ENCODE results near the gene JAKMIP2. TPM values are rescaled to one million over a fixed set of nuclear protein-coding genes. Genes with fewer than 3 reads are reported as not detected.

The JAKMIP2 gene
- total and polyA plus RNA-seq, 2 experiments from 2014 or later, result 0.23 TPM; not detected in 1

DNA sequence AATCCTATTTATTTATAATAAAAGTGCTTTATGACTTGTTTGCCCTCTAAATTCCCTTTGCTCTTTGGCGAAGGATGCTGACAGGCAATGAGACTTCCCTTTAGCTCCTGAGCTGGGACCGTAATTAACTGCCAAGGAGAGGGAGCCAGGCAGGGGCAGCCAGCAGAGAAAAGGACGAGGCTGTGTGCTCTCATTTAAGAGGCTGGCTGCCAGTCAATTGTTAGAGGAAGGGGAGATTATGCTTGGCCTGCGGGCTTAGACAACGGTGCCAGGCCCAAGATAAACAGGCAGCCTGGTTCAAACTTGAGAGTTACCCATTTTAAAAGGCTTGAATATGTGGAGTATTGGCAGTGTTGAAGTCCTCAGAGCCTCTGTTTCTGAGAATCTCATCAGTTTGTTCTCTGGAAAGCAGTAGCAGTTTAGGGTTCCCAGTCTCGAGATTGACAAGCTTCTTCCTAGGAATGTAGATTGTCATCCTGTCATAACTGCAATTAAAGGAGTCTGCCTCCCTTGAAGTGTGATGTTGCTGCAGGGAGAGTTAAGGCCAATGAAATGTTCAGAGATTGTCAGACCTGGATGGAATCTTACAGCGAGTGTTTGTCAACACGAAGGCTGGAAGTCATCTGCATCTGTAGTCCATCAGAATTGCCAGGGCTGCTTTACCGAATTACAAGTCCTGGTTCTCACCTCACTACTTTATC is 113.2 kb downstream of the JAKMIP2 start:
- H3K79me2 ChIP-seq (ENCODE audit: insufficient read depth), result no peaks in the 10 kb centered on the region
- H3K9ac ChIP-seq, result no peak overlapping the region
- no peaks in the 10 kb centered on the region for H3K36me3 ChIP-seq (ENCODE audit: low read depth)
- no peaks in the 10 kb centered on the region for H3K9me2 ChIP-seq (ENCODE audit: insufficient read depth)
- no peak overlapping the region for H3K27ac ChIP-seq
- WGBS, 2 experiments (ENCODE audit: low coverage in 1 of 2, low lambda C conversion rate in 2 of 2, missing lambda C conversion rate in 2 of 2), result 7 to 9% methylated on average over 9 of the region's 9 CpGs
- H3F3A ChIP-seq (ENCODE audit: insufficient read depth), result no peaks in the 10 kb centered on the region
- no peak for DNase-seq
- H3K4me3 ChIP-seq, result no peak overlapping the region
- H3K9me3 ChIP-seq (ENCODE audit: low read depth), result no peaks in the 10 kb centered on the region
- in situ Hi-C loops (cut with MboI), result no loop called here
- no peak overlapping the region for H2AFZ ChIP-seq
- no peaks in the 10 kb centered on the region for H4K20me1 ChIP-seq (ENCODE audit: insufficient read depth)
- H3K4me1 ChIP-seq (ENCODE audit: insufficient read depth), result no peaks in the 10 kb centered on the region
- H3K27me3 ChIP-seq (replicated peaks; ENCODE audit: insufficient read depth), result 0 out of 2 replicates have a peak, but pooled peaks cover 11% of the 10 kb centered on the region
- no peak for TF ChIP-seq EZH2phosphoT487 (IDR thresholded peaks at IDR 0.05; ENCODE audit: insufficient read depth, low read depth)
- no peak overlapping the region for H3K4me2 ChIP-seq (ENCODE audit: unreplicated experiment)

DNA sequence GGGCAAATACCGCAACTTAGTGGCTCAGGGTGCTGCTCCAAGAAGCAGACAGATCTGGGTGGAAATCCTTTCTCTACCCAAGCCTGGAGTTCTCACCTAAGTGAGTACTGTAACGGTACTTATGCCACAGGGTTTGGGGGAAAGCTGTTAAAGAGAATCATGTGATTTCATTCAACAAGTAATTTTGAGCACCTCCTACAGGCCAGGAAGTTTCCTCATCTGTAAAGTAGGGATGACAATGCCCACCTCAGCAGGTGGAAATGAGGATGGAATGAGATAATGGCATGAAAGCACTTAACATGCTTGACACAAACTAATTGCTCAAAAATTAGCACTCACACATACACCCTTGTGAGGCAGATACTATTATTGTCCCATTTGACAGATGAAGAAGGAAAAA is 114.1 kb downstream of the JAKMIP2 start:
- H3K9me3 ChIP-seq (ENCODE audit: low read depth), result no peaks in the 10 kb centered on the region
- no peaks in the 10 kb centered on the region for H4K20me1 ChIP-seq (ENCODE audit: insufficient read depth)
- DNase-seq, result no peak
- in situ Hi-C loops (cut with MboI), result no loop called here
- no peak overlapping the region for H3K4me2 ChIP-seq (ENCODE audit: unreplicated experiment)
- H3K9me2 ChIP-seq (ENCODE audit: insufficient read depth), result no peaks in the 10 kb centered on the region
- no peak overlapping the region for H3K27ac ChIP-seq
- no peak for TF ChIP-seq EZH2phosphoT487 (IDR thresholded peaks at IDR 0.05; ENCODE audit: insufficient read depth, low read depth)
- TF ChIP-seq EZH2 (IDR thresholded peaks at IDR 0.05; ENCODE audit: insufficient read depth, poor library complexity, severe bottlenecking), result no peak
- no peaks in the 10 kb centered on the region for H3K4me1 ChIP-seq (ENCODE audit: insufficient read depth)
- H3K4me3 ChIP-seq, result no peak overlapping the region
- 0 out of 2 replicates have a peak, but pooled peaks cover 10% of the 10 kb centered on the region for H3K27me3 ChIP-seq (replicated peaks; ENCODE audit: insufficient read depth)
- H2AFZ ChIP-seq, result no peak overlapping the region
- WGBS, 2 experiments (ENCODE audit: low coverage in 1 of 2, low lambda C conversion rate in 2 of 2, missing lambda C conversion rate in 2 of 2), result 25 to 35% methylated on average over 2 of the region's 2 CpGs
- no peak overlapping the region for H3K9ac ChIP-seq
- no peaks in the 10 kb centered on the region for H3K36me3 ChIP-seq (ENCODE audit: low read depth)
- no peaks in the 10 kb centered on the region for H3F3A ChIP-seq (ENCODE audit: insufficient read depth)
- H3K79me2 ChIP-seq (ENCODE audit: insufficient read depth), result no peaks in the 10 kb centered on the region

DNA sequence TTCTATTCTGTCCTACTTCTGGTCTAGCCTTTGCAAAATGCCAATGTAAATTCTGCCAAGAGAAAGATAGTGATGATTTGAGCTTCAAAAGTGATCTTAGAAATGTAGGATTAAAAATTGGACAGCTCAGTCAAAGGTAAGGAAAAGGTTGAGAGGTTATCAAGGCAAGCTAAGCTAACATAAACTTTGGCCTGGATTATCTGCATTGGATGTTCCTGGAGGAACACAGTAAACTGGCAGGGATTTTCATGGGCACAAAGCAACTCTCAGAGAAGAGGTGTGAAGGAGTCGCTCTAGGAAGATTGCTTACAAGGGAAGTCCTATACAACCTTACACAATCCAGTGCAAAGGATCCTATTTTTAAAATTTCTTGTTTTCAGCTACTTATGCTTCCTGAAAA is 115.2 kb downstream of the JAKMIP2 start:
- H3F3A ChIP-seq (ENCODE audit: insufficient read depth), result no peaks in the 10 kb centered on the region
- H3K27ac ChIP-seq, result no peak overlapping the region
- no peak overlapping the region for H3K9ac ChIP-seq
- H4K20me1 ChIP-seq (ENCODE audit: insufficient read depth), result no peaks in the 10 kb centered on the region
- DNase-seq, result no peak
- TF ChIP-seq EZH2phosphoT487 (IDR thresholded peaks at IDR 0.05; ENCODE audit: insufficient read depth, low read depth) (no peak), EZH2 (IDR thresholded peaks at IDR 0.05; ENCODE audit: insufficient read depth, poor library complexity, severe bottlenecking) (no peak)
- 0 out of 2 replicates have a peak, but pooled peaks cover 10% of the 10 kb centered on the region for H3K27me3 ChIP-seq (replicated peaks; ENCODE audit: insufficient read depth)
- no peaks in the 10 kb centered on the region for H3K4me1 ChIP-seq (ENCODE audit: insufficient read depth)
- in situ Hi-C loops (cut with MboI), result no loop called here
- no peak overlapping the region for H2AFZ ChIP-seq
- H3K36me3 ChIP-seq (ENCODE audit: low read depth), result no peaks in the 10 kb centered on the region
- no peaks in the 10 kb centered on the region for H3K9me3 ChIP-seq (ENCODE audit: low read depth)
- H3K4me3 ChIP-seq, result no peak overlapping the region
- 19 to 38% methylated on average over 1 of the region's 1 CpG for WGBS, 2 experiments (ENCODE audit: low coverage in 1 of 2, low lambda C conversion rate in 2 of 2, missing lambda C conversion rate in 2 of 2)
- no peak overlapping the region for H3K4me2 ChIP-seq (ENCODE audit: unreplicated experiment)
- no peaks in the 10 kb centered on the region for H3K79me2 ChIP-seq (ENCODE audit: insufficient read depth)
- H3K9me2 ChIP-seq (ENCODE audit: insufficient read depth), result no peaks in the 10 kb centered on the region

DNA sequence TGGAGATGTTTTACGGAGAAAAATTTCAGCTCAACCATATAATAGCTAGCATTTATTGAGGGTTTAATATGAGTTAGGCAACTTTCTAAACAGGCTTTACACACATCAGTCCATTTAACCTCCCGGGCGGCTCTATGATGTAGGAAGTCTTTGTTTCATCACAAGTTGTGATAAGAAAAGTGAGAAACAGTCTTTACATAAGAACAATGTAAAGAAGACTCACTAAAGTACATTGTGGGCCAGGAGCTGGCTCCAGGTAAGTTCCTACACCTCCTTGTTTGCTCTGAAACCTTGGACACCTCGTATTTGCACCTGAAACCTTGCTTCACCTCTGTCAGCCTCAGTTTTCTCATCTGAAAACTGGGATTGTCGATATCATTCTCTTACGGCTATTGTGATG is 116.1 kb downstream of the JAKMIP2 start:
- in situ Hi-C loops (cut with MboI), result no loop called here
- Histone ChIP-seq H3K4me2 (ENCODE audit: unreplicated experiment) (no peak overlapping the region), H3F3A (ENCODE audit: insufficient read depth) (no peaks in the 10 kb centered on the region), H3K79me2 (ENCODE audit: insufficient read depth) (no peaks in the 10 kb centered on the region), H4K20me1 (ENCODE audit: insufficient read depth) (no peaks in the 10 kb centered on the region), H3K4me3 (no peak overlapping the region), H3K27ac (no peak overlapping the region), H3K9ac (no peak overlapping the region), H2AFZ (no peak overlapping the region), H3K36me3 (ENCODE audit: low read depth) (no peaks in the 10 kb centered on the region), H3K9me3 (ENCODE audit: low read depth) (no peaks in the 10 kb centered on the region), H3K27me3 (replicated peaks; ENCODE audit: insufficient read depth) (0 out of 2 replicates have a peak, but pooled peaks cover 10% of the 10 kb centered on the region), H3K4me1 (ENCODE audit: insufficient read depth) (no peaks in the 10 kb centered on the region), H3K9me2 (ENCODE audit: insufficient read depth) (no peaks in the 10 kb centered on the region)
- DNase-seq, result no peak
- 31 to 35% methylated on average over 6 of the region's 6 CpGs for WGBS, 2 experiments (ENCODE audit: low coverage in 1 of 2, low lambda C conversion rate in 2 of 2, missing lambda C conversion rate in 2 of 2)
- TF ChIP-seq EZH2 (IDR thresholded peaks at IDR 0.05; ENCODE audit: insufficient read depth, poor library complexity, severe bottlenecking) (no peak), EZH2phosphoT487 (IDR thresholded peaks at IDR 0.05; ENCODE audit: insufficient read depth, low read depth) (no peak)

Measured in GM23248 (cell line).